Fibroblast of lung (primary cell): ENCODE results near the gene ESRRB.

Source experiments
- EZH2 ChIP-seq: IDR thresholded peaks from 2 replicates; pipeline ENCODE4 v1.5.1; 2012; ENCODE audit warnings: low read length, control low read depth, mild to moderate bottlenecking; ENCODE audit errors: missing control alignments
- TF ChIP-seq, protein P1 (sequence below), 2 donors: IDR thresholded peaks in 1 of 2; conservative IDR thresholded peaks in 1 of 2; 1 replicate in 1 of 2; 2 replicates in 1 of 2; pipeline ENCODE4 v1.5.1; 2011 to 2012; ENCODE audit warnings: low read length in 2 of 2, control low read depth in 1 of 2, inconsistent platforms in 1 of 2, low read depth in 1 of 2, mild to moderate bottlenecking in 1 of 2

DNA sequence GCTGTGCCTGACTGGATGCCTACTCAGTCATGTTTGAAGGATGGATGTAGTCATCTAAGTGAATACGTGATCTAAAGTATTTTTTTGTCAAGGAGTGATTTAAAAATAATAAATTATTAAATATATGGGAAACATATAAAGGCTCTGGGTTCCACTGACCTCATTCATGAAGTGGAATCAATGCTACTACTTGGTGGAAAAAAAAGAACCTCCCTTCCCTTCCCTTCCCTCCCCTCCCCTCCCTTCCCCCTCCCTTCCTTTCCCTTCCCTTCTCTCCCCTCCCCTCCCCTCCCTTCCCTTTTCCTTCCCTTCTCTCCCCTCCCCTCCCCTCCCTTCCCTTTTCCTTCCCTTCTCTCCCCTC lies 162.7 kb downstream of the ESRRB start:
- TF ChIP-seq, protein P1, sequence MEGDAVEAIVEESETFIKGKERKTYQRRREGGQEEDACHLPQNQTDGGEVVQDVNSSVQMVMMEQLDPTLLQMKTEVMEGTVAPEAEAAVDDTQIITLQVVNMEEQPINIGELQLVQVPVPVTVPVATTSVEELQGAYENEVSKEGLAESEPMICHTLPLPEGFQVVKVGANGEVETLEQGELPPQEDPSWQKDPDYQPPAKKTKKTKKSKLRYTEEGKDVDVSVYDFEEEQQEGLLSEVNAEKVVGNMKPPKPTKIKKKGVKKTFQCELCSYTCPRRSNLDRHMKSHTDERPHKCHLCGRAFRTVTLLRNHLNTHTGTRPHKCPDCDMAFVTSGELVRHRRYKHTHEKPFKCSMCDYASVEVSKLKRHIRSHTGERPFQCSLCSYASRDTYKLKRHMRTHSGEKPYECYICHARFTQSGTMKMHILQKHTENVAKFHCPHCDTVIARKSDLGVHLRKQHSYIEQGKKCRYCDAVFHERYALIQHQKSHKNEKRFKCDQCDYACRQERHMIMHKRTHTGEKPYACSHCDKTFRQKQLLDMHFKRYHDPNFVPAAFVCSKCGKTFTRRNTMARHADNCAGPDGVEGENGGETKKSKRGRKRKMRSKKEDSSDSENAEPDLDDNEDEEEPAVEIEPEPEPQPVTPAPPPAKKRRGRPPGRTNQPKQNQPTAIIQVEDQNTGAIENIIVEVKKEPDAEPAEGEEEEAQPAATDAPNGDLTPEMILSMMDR (conservative IDR thresholded peaks at IDR 0.05 in 1 of 2, IDR thresholded peaks at IDR 0.05 in 1 of 2; ENCODE audit: low read depth in 1 of 2, low read length in 2 of 2) = no peak
- TF ChIP-seq EZH2 = no peak
